ENCODE results near the gene XPOT. TPM values are rescaled to one million over a fixed set of nuclear protein-coding genes. Genes with fewer than 3 reads are reported as not detected.

XPOT gene
- total RNA-seq, 1 donor from 2014 or later = 58.5 TPM

- DNase-seq (ENCODE audit: low spot score in 2 of 2, unreplicated experiment in 2 of 2) = no peak
- Mint-ChIP-seq H3K4me3 (no peak overlapping the region), H3K27ac (peak overlapping the region; percentile 19), H3K9me3 (no peaks in the 10 kb centered on the region), H3K27me3 (ENCODE audit: low read depth) (no peaks in the 10 kb centered on the region), H3K4me1 (peaks cover 5% of the 10 kb centered on the region), H3K36me3 (peaks cover 17% of the 10 kb centered on the region)
- no peak for TF ChIP-seq CTCF (IDR thresholded peaks at IDR 0.05; ENCODE audit: unreplicated experiment)
These were observed 57.6 kb downstream of the XPOT start for GRCh38 chr12:64461634-64462414.

- DNase-seq (ENCODE audit: low spot score in 2 of 2, unreplicated experiment in 2 of 2) = no peak
- TF ChIP-seq CTCF (IDR thresholded peaks at IDR 0.05; ENCODE audit: unreplicated experiment) = no peak
- Mint-ChIP-seq H3K9me3 (no peaks in the 10 kb centered on the region), H3K4me1 (peaks cover 3% of the 10 kb centered on the region), H3K4me3 (no peak overlapping the region), H3K27ac (peak overlapping the region; percentile 25), H3K36me3 (peaks cover 32% of the 10 kb centered on the region), H3K27me3 (ENCODE audit: low read depth) (no peaks in the 10 kb centered on the region)
These were observed 62.0 kb downstream of the XPOT start for GRCh38 chr12:64466178-64466577.

- Mint-ChIP-seq H3K4me1 (no peaks in the 10 kb centered on the region), H3K36me3 (peaks cover 32% of the 10 kb centered on the region), H3K4me3 (no peak overlapping the region), H3K27me3 (ENCODE audit: low read depth) (no peaks in the 10 kb centered on the region), H3K9me3 (no peaks in the 10 kb centered on the region), H3K27ac (no peak overlapping the region)
- DNase-seq (ENCODE audit: low spot score in 2 of 2, unreplicated experiment in 2 of 2) = no peak
- TF ChIP-seq CTCF (IDR thresholded peaks at IDR 0.05; ENCODE audit: unreplicated experiment) = no peak
These were observed 64.8 kb downstream of the XPOT start for GRCh38 chr12:64468966-64469365.

- no peaks in the 10 kb centered on the region for H3K9me3 Mint-ChIP-seq
- no peak for DNase-seq (ENCODE audit: low spot score in 2 of 2, unreplicated experiment in 2 of 2)
- peaks cover 33% of the 10 kb centered on the region for H3K36me3 Mint-ChIP-seq
- H3K27ac Mint-ChIP-seq = no peak overlapping the region
- H3K27me3 Mint-ChIP-seq (ENCODE audit: low read depth) = no peaks in the 10 kb centered on the region
- TF ChIP-seq CTCF (IDR thresholded peaks at IDR 0.05; ENCODE audit: unreplicated experiment) = no peak
- no peaks in the 10 kb centered on the region for H3K4me1 Mint-ChIP-seq
- no peak overlapping the region for H3K4me3 Mint-ChIP-seq
These were observed 65.4 kb downstream of the XPOT start for GRCh38 chr12:64469455-64470142.

- no peak for DNase-seq (ENCODE audit: low spot score in 2 of 2, unreplicated experiment in 2 of 2)
- no peaks in the 10 kb centered on the region for H3K4me1 Mint-ChIP-seq
- H3K36me3 Mint-ChIP-seq = peaks cover 35% of the 10 kb centered on the region
- no peak overlapping the region for H3K27ac Mint-ChIP-seq
- H3K27me3 Mint-ChIP-seq (ENCODE audit: low read depth) = no peaks in the 10 kb centered on the region
- TF ChIP-seq CTCF (IDR thresholded peaks at IDR 0.05; ENCODE audit: unreplicated experiment) = no peak
- no peak overlapping the region for H3K4me3 Mint-ChIP-seq
- H3K9me3 Mint-ChIP-seq = peaks cover 4% of the 10 kb centered on the region
These were observed 66.3 kb downstream of the XPOT start for GRCh38 chr12:64470495-64470894.
